NK-92 (cell line): Measurements from ENCODE around the gene LONP2.
"Not testable (repeated sequence)": the region's sequence is repeated elsewhere in the genome, so short reads cannot be mapped to it uniquely, and the experiment has no call there.

Experiments
- DNase-seq: peaks from one replicate; lab custom pipeline; 2025; ENCODE audit not compliant: unreplicated experiment; lab: John Stamatoyannopoulos, UW

LONP2 gene

DNA sequence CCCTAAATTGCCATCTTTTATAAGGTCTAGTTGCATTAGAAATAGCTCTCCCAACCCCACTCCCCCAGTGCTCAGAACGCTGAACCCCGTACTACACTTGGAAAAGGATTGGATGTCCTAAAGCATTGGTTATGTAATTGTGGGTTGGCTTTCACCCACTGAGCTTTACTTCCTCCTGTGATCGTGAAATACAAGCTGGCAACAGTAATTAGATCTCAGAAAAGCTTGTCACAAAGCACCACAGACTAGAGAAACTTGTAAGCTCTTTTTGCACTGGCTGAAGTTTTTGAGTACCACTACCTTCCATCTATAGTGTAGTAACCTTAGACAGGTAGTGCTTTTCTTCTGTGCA, 86.7 kb downstream of the LONP2 start:
- DNase-seq: no peak

DNA sequence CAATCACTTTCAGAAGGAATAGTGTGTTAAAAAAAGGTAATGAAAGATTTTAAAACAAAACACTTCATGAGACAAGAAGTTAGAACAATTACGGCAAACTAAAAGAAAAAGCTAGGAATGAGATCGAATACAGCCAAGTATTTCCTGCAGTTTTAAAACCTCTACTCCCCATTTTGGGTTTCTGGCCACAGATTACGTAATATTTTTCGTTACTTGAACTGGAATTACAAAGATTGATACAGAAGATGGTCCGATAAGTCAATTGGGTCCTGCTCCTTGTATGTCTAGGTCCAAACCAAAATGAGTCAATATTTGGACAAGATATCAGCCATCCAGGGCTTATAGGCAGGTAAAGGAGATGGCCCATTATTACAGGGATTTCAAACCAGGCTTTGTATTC, 88.9 kb downstream of the LONP2 start:
- no peak for DNase-seq

DNA sequence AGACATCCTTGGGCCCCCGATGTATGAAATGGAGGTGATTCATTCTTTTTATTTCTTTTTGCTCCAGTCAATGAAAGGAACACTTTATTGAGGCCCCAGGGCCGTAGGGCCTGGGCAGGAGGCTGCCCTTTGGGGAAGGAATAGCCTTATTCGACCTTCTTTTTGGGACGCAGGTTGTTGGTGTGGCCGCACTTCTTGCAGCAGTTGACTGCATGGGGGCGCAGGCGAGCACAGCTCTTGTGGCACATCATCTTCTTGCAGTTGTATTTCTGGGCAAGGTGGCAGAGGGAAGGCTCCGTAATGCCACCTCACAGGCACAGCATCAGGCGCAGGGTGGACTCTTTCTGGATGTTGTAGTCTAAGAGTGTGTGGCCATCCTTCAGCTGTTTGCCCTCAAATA, 90.2 kb downstream of the LONP2 start:
- DNase-seq: no peak

DNA sequence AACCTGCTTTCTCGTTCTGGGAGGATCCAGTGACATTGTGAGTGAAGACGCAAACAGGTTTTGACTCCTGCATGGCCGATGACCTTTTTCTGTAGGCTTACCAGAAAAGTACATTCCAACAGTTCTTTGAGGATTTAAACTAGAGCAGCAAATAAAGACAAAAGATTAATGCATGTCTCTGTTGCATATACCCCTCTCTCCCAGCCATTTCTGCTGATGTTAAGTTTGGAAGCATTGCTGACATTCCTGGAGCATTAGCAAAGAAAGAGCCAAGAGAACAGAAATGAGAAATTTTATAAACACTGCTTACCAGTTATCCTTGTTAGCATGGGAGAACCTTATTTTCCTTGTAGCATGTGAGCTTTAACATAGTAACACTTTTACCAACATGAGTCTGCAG, 91.9 kb downstream of the LONP2 start:
- no peak for DNase-seq

GRCh38 chr16:48340054-48340453, 96.0 kb downstream of the LONP2 start:
- DNase-seq: no peak

DNA sequence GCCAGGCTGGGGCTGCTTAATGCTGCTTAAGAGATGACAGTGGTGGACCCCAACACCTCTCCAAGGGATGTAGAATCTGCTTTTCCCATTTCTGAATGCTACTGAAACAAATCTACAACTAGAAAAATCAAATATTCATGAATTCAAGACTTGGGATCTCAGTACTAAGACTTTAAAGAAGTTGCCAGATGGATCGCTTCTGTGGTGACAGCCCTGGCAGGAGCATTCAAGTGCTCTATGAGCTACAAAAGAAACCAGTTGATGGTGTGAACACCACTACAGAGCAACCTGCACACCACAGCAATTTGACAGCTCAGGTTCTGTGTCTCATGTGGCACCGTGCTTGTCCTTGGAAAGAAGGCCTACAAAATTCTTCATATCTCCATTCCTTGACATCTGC, 98.5 kb downstream of the LONP2 start:
- DNase-seq: no peak

DNA sequence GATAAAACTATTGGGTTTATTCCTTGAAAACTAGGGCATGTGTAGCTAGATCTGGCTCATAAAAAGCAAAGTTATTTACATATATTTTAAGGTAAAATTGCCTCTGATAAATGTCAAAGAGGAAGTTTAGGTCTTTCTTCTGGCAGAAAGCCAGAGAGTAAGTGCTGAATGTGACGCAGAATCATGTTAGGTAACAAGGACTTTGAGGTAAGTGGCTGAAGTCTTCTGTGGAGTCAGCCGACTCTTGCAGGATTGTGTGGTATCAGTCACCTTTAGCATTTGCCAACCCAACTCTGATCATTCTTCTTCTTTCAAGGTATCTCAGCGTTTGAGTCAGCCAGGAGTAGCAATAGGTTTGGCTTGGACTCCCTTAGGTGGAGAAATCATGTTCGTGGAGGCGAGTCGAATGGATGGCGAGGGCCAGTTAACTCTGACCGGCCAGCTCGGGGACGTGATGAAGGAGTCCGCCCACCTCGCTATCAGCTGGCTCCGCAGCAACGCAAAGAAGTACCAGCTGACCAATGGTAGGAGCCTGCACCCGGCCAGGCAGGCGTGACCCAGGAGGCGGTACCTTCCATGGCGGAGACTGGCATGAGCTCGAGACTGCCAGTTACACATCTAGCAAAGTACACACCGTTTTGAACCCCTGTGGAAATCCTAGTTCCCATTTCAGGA, 103.2 kb downstream of the LONP2 start:
- no peak for DNase-seq

DNA sequence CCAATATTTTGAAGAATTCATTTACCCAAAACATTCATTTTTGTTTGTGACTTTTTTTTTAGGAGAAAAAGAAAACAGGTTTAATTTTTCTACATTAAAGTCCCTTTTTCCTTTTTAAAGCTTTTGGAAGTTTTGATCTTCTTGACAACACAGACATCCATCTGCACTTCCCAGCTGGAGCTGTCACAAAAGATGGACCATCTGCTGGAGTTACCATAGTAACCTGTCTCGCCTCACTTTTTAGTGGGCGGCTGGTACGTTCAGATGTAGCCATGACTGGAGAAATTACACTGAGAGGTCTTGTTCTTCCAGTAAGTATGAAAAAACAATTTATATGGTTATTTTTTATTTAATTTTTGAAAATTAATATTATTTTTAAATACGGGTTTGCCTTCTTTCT, 103.9 kb downstream of the LONP2 start:
- DNase-seq: no peak

DNA sequence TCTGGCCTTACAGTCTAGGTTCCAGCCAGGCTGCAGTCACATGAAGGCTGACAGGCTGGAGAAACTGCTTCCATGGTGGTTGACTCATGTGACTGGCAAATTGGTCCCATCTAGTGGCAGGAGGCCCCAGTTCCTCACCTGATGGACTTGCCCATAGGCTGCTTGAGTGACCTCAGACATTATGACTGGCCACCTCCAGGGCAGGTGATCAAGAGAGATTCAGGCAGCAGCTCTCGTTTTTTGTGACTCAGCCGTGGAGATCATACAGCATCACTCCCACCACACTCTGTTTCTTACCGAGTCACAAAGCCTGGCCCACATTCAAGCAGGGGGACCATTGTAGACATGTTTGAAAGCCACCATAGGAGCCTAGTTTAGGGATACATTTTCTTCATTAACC, 106.6 kb downstream of the LONP2 start:
- no peak for DNase-seq

DNA sequence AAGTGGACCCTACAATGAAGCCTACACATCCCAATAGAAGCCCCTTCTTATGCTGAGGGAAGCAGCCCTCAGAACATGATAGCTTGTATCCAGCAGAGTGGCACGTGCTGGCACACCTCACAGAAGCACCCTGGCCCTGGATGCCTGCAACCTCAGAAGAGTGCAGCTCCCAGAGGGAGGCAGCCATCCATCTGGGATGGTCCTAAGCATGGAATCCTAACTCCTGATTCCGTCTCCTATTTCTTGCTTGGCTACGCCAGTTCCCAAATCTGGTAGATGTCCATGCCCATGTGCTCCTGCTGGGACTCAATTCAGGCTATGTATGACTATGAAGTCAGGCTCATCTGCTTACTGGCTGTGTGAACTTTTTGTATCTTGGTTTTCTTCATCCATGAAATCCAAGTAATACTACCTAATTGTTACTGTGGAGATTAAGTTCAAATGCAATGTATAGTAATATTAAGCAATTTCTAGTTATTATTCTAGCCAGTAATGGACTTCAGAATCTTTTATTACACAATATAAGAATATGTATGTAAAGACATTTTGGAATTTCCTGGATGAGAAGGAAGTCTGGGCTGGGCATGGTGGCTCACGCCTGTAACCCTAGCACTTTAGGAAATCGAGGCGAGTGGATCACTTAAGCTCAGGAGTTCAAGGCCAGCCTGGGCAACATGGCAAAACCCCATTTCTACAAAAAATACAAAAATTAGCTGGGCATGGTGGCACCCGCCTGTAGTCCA, 108.7 kb downstream of the LONP2 start:
- no peak for DNase-seq

DNA sequence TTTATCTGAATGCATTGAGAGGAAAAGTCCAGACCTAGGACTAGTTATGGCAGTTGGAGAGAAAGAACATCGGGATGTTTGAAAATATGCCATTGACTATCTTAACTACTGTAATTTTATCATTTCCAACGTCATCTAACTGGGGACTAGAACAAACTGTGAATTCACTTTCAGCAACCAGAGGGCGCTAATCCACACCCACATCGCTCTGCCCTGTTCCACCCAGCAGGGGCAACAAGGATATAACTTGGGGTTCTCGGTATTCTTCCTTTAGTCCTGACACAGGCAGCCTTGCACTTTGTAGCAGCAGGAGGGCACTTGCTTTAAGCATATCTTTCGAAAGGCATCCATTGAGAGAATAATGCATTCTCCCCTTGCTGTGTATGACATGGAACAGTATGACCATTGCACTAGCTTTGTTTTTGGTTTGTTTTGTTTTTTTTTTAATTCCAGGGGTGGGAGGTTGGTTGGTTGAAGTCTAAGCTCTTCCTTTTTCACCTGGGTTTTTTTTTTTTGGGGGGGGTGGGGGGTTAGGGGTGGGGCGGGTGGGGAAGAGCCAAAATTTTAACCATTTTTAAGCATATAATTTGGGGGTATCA, 109.6 kb downstream of the LONP2 start:
- no peak for DNase-seq

DNA sequence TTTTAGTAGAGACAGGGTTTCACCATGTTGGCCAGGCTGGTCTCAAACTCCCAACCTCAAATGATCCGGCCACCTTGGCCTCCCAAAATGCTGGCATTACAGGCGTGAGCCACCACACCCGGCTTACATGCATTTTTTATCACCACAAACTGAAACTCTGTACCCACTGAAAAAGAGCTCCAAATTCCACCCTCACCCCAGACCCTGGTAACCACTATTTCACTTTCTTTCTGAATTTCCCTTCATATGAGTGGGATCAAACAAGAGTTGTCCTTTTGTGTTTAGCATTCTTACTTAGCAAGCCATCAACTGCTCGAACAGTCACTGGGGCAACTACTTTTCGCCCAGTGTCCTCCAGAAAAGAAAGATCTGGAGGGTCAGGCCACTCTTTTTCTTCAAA, 110.3 kb downstream of the LONP2 start:
- DNase-seq: not testable (repeated sequence)

GRCh38 chr16:48354877-48355855, 111.1 kb downstream of the LONP2 start:
- no peak for DNase-seq

DNA sequence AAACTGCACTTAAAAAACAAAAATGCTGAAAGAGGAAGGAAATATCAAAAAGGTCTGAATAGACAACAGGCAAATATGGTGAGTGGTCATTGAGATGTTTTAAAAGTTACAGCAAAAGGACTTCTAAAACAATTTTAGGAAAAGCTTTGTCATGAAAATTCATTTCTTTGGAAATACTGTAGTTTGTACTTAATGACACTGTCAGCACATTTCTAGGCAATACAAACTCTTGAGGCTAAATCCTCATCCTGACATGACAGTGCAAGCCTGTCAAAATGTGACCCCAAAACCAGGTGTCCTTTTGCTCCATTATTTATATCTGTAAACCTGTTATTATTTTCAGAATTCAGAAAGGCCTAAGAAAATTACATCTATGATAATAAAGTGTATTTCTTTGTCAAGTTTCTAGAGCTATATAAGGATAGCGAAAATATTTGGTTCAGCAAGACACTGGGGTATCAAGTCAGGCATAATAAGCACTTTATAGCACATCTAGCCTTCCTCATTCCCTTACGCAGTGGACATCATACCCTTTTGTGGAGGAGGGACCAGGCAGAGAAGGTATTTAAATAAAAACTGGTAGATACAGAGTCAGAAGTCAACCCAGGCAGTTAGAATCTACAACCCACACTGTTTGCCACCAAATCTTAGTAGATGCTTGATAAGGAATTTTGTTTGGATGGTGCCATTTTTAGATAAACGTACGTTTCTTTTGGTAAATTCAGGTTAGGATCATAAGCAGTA, 112.7 kb downstream of the LONP2 start:
- no peak for DNase-seq

- no peak for DNase-seq
These were observed 114.3 kb downstream of the LONP2 start for GRCh38 chr16:48358419-48358818.

DNA sequence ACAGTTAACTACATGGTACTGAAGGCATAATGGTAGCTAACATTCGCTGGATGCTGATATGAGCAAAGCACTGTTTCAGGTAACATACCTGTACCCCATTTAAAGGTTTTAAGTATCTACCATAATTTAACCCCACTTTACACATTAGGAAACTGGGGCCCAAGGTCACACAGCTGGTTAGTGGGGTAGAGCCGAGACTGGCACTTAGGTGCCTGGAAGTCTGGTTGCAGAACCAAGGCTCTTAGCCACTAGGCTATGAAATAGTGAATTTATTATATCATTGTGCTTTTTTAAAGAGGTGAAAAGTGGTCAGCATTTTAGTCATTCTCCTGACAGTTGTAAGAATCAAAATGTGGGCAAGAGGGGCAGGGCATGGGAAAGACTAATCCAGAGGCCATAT, 115.9 kb downstream of the LONP2 start:
- no peak for DNase-seq

DNA sequence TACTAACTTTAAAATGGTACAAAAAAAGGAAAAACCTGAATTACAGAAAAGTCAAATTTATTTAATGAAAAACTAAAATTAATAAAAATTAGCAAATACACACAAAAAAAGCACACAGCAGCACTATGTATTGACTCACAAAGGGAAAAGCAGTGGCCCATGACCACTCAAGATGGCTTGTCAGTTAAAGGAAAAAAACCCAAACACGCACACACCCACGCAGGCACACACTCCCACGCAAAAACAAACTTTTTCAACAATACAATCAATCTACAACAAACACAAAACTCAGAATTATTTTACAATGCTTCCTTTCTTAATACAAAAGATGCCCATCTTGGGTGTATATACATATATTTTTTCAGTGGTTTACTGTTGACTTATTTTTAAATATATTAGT, 116.9 kb downstream of the LONP2 start:
- DNase-seq: no peak

DNA sequence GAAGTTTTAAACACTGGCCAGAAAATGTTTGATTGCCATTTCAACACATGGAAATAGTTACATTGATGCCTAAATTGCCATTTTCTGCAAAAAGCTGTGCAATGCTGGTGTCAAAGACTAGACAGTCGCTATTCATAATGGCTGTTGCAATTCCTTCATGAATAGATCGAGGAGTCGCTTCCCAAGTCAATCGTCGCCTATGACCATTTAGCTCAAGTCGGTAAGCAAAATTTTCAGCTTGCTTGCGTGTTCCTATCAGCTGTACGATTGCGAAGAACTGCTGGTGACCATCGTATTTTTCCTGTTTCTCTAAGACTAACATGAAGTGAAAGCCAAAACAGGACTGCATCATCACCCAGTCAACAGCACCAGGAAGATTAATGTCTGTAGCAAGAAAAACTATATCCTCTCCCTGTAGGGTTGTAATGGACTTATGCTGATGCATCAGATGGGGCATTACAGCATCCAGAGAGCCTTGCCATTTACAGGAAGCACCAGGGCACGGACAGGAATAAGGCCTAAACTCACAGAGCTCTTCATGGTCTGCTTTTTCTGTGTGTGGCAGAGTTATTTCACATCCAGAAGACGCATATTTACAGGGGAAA, 117.5 kb downstream of the LONP2 start:
- DNase-seq: no peak

GRCh38 chr16:48365025-48365600, 121.0 kb downstream of the LONP2 start:
- DNase-seq: no peak

- DNase-seq: no peak
These were observed 121.6 kb downstream of the LONP2 start for GRCh38 chr16:48365601-48366164.
